ENCODE results near the gene NABP1. TPM values are rescaled to one million over a fixed set of nuclear protein-coding genes. Genes with fewer than 3 reads are reported as not detected.

NABP1 gene
- total RNA-seq, 1 donor from 2014 or later, result 18.5 TPM

DNA sequence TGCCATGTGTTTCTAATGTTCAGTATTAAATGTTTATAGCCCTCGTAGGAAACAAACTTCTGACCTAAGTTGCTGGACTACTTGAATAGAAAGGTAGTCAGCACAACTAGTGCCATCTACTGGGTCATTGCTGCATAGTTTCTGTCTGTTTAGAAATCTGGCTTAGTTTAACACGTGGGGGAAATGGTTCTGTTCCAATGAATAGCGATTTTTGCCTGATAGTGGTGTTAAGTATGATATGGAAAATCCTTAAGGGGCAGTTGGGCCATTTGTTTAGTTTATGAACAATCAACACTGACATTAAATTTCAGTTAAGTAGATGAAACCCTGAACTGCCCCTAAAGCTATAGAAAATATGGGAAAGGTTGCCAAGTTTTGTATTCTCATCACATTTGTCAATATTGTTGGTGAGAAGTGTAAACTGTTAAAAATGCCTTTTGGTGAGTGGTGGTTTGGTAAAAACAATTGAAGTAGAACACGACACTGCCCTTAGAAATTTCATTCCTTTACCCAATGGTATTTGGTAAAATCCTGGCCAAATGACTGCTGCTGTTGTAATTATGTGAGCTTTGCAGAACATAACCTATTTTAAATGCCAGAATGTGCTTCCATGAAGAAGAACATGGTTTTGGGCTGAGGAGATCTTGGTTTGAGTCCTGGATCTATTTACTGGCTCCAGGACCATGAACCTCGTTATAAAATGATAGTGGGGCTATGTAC lies 13.2 kb downstream of the NABP1 start:
- Mint-ChIP-seq H3K4me3 (ENCODE audit: unreplicated experiment) (no peak overlapping the region), H3K36me3 (ENCODE audit: low read depth) (peaks cover 5% of the 10 kb centered on the region), H3K9me3 (ENCODE audit: low read depth) (no peaks in the 10 kb centered on the region), H3K27me3 (ENCODE audit: low read depth) (no peaks in the 10 kb centered on the region), H3K27ac (ENCODE audit: unreplicated experiment) (no peak overlapping the region), H3K4me1 (ENCODE audit: low read depth) (peaks cover 49% of the 10 kb centered on the region)
- TF ChIP-seq, protein P1, sequence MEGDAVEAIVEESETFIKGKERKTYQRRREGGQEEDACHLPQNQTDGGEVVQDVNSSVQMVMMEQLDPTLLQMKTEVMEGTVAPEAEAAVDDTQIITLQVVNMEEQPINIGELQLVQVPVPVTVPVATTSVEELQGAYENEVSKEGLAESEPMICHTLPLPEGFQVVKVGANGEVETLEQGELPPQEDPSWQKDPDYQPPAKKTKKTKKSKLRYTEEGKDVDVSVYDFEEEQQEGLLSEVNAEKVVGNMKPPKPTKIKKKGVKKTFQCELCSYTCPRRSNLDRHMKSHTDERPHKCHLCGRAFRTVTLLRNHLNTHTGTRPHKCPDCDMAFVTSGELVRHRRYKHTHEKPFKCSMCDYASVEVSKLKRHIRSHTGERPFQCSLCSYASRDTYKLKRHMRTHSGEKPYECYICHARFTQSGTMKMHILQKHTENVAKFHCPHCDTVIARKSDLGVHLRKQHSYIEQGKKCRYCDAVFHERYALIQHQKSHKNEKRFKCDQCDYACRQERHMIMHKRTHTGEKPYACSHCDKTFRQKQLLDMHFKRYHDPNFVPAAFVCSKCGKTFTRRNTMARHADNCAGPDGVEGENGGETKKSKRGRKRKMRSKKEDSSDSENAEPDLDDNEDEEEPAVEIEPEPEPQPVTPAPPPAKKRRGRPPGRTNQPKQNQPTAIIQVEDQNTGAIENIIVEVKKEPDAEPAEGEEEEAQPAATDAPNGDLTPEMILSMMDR (IDR thresholded peaks at IDR 0.05), result peak; percentile 90
- no peak for DNase-seq (ENCODE audit: low spot score)

DNA sequence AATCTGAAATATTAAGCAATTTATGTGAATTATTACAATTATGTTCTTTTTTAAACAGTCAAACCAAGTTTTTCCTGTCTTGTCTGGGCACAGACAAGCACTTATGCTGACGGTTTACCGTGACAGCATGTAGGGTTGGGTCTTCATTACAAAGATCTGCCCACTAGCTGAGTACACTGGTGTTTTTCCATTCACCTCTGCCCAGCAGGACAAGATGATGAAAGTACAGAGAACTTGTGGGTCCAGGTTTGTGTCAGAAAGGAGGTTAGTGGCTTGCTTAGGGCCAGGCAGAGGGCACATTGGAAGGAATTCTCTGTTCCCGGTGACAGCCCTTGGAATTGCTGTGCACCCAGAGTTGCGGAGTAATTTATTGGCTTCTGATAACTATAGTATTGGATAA lies 14.0 kb downstream of the NABP1 start:
- no peak overlapping the region for H3K27ac Mint-ChIP-seq (ENCODE audit: unreplicated experiment)
- peaks cover 48% of the 10 kb centered on the region for H3K4me1 Mint-ChIP-seq (ENCODE audit: low read depth)
- no peaks in the 10 kb centered on the region for H3K27me3 Mint-ChIP-seq (ENCODE audit: low read depth)
- no peaks in the 10 kb centered on the region for H3K9me3 Mint-ChIP-seq (ENCODE audit: low read depth)
- H3K4me3 Mint-ChIP-seq (ENCODE audit: unreplicated experiment), result no peak overlapping the region
- TF ChIP-seq, protein P1 (IDR thresholded peaks at IDR 0.05), result no peak
- no peak for DNase-seq (ENCODE audit: low spot score)
- H3K36me3 Mint-ChIP-seq (ENCODE audit: low read depth), result peaks cover under 1% of the 10 kb centered on the region

DNA sequence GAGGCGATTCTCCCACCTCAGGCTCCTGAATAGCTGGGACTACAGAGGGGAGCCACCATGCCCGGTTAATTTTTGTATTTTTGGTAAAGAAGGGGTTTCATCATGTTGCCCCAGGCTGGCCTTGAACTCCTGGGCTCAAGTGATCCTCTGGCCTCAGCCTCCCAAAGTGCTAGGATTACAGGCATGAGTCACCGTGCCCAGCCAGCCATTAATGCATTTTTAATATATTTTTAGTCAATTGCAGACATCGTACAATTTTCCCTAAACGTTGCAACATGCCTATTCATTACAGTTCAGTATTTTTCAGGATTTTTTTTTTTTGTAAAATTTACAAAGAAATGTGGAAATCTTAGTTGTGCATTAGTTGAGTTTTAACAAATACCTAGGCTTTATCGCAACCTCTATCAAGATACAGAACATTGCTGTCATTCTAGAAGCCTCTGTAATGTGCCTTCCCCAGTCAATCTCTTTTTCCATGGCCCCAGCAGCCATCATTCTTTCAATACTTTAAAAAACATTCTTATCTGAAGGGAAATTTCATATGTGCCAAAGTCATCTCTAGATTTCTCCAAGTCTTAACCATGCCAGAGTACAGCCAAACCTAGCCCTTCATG lies 14.7 kb downstream of the NABP1 start:
- no peak overlapping the region for H3K4me3 Mint-ChIP-seq (ENCODE audit: unreplicated experiment)
- no peaks in the 10 kb centered on the region for H3K27me3 Mint-ChIP-seq (ENCODE audit: low read depth)
- H3K36me3 Mint-ChIP-seq (ENCODE audit: low read depth), result no peaks in the 10 kb centered on the region
- H3K27ac Mint-ChIP-seq (ENCODE audit: unreplicated experiment), result peak overlapping the region; percentile 19
- peaks cover 48% of the 10 kb centered on the region for H3K4me1 Mint-ChIP-seq (ENCODE audit: low read depth)
- DNase-seq (ENCODE audit: low spot score), result no peak
- TF ChIP-seq, protein P1 (IDR thresholded peaks at IDR 0.05), result no peak
- no peaks in the 10 kb centered on the region for H3K9me3 Mint-ChIP-seq (ENCODE audit: low read depth)

DNA sequence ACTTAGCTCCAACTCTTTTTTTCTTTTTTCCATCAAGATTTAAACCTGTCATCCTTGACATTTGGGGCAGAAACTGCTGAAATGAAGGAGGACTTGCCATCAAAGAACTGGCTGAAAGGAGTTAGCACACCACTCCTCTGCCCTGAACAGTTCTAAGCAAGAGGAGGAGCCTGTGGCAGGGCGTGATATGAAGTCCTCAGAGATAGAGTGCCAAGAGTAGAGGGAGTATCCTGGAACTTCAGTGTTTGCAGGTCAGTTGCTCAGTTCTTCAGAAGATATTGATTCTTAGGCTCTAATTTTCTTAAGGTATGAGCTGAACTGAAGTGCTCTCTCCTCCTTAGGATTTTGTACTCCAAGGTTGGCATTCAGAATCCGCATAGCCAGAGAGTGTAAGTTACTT lies 15.2 kb downstream of the NABP1 start:
- Mint-ChIP-seq H3K27me3 (ENCODE audit: low read depth) (no peaks in the 10 kb centered on the region), H3K4me1 (ENCODE audit: low read depth) (peaks cover 48% of the 10 kb centered on the region), H3K27ac (ENCODE audit: unreplicated experiment) (peak overlapping the region; percentile 19), H3K9me3 (ENCODE audit: low read depth) (peaks cover 2% of the 10 kb centered on the region), H3K4me3 (ENCODE audit: unreplicated experiment) (no peak overlapping the region), H3K36me3 (ENCODE audit: low read depth) (no peaks in the 10 kb centered on the region)
- TF ChIP-seq, protein P1 (IDR thresholded peaks at IDR 0.05), result no peak
- DNase-seq (ENCODE audit: low spot score), result no peak

DNA sequence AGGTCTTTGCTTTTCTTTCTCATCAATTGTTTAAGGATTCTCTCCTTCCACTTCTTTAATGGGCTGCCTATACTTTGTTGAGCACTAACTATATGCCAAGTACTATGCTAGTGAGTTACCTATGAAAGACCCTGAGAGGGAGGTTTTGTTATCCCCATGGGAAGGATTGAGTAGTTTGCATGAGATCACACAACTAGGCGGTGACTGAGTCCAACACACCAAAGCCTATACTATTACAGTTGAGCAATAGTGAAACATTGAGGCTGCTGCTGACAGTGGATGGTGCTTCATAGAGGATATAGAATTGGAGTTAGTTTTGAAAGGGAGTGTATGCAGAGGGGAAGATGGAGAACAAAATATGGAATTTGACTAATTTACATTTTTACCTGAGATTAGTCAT lies 15.8 kb downstream of the NABP1 start:
- no peaks in the 10 kb centered on the region for H3K36me3 Mint-ChIP-seq (ENCODE audit: low read depth)
- TF ChIP-seq, protein P1 (IDR thresholded peaks at IDR 0.05), result no peak
- H3K9me3 Mint-ChIP-seq (ENCODE audit: low read depth), result peaks cover 2% of the 10 kb centered on the region
- no peak overlapping the region for H3K4me3 Mint-ChIP-seq (ENCODE audit: unreplicated experiment)
- no peaks in the 10 kb centered on the region for H3K27me3 Mint-ChIP-seq (ENCODE audit: low read depth)
- no peak overlapping the region for H3K27ac Mint-ChIP-seq (ENCODE audit: unreplicated experiment)
- no peak for DNase-seq (ENCODE audit: low spot score)
- peaks cover 42% of the 10 kb centered on the region for H3K4me1 Mint-ChIP-seq (ENCODE audit: low read depth)
